Activated naive CD8-positive, alpha-beta T cell treated with anti-CD3 and anti-CD28 coated beads, Interleukin-2, amount 50 U/mL, for 16 hours (primary cell): ENCODE measurements around the gene RARRES2.

ENCODE experiments used
- DNase-seq: peaks from one replicate; pipeline ENCODE4 v3.0.0-alpha.2; 2020; ENCODE audit warnings: low read depth, low spot score

The RARRES2 gene

DNA sequence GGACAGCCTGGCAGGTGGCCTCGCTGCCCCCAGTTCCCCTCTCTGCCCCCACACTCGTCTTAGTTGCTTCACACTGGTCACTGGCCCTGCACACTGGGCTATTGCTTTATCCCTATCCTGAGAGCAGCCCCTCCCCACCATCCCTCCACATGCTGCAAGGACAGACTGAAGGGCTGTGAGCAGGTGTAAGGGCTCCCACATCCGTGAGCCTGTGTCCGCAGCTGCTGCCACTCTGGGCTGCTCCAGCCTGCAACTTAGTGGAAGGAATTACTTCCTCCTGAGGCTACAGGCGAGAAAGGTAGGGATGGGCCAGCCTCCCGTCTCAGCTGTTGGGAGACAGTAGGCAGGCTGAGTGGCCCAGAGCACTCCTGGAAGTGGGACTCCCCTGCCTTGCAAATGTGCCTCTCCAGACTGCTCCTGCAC lies 3.8 kb downstream of the RARRES2 start:
- DNase-seq, result no peak

DNA sequence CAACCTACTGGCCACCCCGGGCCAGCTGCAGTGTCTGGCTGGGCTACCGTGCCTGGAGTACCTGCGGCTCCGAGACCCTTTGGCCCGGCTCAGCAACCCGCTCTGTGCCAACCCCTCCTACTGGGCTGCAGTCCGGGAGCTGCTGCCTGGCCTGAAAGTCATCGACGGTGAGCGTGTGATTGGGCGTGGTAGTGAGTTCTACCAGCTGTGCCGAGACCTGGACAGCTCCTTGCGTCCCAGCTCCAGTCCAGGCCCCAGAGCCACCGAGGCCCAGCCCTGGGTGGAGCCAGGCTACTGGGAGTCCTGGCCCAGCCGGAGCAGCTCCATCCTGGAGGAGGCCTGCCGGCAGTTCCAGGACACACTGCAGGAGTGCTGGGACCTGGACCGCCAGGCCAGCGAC lies 4.2 kb downstream of the RARRES2 start:
- no peak for DNase-seq

DNA sequence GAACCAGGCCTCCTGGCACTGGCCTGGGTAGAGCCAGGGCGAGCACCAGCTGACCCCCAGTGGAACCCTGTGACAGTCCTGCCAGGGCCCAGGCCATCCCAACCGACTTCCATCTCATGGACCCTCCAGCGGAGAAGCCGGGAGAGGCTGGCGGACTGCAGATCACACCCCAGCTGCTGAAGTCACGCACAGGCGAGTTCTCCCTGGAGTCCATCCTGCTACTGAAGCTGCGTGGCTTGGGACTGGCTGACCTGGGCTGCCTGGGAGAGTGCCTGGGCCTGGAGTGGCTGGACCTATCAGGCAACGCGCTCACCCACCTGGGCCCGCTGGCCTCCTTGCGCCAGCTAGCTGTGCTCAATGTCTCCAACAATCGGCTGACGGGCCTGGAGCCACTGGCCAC lies 4.7 kb downstream of the RARRES2 start:
- DNase-seq, result no peak

DNA sequence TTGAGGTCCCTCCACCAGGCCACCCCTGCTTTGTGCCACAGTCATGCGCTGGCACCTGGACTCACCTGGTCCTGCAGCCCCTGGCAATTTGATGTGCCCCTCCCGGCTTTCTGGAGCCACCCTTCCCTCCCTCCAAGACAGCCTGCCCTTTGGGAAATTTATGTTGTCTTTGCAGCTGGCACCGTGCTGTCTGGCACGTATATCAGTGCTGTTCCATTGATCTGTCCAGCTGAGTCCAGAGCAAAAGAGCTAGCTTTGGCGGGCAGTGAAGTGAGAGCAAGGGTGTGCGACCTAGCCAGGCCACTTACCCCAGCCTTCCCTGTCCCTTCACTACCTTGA lies 5.7 kb downstream of the RARRES2 start:
- no peak for DNase-seq

DNA sequence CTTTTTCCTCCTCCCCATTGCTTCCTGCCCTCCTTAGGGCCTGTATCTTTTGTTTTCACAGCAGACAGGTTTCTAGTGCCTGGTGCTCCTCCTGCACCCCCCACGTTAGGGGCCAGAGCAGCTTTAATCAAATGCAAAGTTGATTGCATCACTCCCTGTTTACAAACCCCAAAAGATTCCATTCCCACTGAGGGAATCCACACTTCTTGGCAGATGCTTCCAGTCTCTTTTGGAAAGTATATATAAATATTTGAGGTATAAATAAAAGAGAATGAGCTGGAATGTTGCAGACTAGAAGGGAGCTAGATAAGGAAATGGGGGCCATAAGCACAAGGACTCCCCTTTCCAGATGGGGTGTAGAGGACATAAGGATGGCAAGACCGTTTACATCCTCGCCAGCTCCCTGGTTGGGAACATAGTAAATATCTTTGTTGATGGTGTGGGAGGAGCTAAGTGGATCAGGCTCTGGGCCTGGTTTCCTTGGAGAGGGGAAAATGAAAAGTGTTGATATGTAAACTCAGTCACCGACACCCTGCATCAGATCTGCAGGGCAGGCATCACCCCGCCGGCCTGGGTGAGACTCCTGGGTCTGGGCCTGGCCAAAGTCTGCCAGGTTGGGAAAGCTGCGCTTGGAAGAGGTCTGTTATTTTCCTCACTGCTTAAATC lies 6.2 kb downstream of the RARRES2 start:
- DNase-seq, result no peak

DNA sequence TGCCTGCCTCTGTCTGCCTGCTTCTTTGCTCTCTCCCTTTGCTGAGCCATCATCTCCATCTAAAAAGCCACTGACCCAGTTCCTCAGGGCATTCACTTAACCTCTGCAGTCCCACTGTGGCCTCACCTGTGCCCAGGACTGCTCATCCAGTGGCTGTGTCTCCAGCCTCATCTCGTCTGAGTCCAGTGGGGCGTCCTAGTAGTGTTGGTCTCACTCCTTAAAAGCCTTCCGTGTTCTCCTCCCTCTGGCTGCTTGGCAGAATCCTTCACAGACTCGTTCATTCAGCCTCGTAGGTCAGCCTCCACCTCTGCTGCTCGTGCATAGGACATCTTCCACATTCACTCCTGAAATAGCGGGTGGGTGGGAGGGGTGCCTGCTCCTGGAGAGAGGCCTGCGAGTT lies 7.3 kb downstream of the RARRES2 start:
- no peak for DNase-seq

DNA sequence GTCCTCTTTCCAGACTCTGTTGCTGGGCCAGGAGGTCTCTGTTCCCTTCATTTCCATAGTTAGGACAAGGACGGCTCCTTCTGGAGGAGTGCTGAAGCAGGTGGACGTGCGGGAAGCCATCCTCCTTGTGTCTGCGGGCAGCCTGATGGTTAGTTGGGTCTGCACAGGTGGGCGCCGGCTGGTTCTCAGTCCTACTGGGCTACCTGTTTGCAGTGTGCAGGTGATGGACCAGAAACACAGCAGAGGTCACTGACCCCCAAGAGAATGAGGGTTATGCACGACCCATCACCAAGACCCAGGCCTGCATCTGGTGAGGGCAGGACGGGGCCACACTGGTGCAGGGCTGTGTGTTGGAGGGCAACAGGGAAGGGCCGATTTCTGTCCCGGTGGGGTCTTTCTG lies 7.8 kb downstream of the RARRES2 start:
- no peak for DNase-seq

DNA sequence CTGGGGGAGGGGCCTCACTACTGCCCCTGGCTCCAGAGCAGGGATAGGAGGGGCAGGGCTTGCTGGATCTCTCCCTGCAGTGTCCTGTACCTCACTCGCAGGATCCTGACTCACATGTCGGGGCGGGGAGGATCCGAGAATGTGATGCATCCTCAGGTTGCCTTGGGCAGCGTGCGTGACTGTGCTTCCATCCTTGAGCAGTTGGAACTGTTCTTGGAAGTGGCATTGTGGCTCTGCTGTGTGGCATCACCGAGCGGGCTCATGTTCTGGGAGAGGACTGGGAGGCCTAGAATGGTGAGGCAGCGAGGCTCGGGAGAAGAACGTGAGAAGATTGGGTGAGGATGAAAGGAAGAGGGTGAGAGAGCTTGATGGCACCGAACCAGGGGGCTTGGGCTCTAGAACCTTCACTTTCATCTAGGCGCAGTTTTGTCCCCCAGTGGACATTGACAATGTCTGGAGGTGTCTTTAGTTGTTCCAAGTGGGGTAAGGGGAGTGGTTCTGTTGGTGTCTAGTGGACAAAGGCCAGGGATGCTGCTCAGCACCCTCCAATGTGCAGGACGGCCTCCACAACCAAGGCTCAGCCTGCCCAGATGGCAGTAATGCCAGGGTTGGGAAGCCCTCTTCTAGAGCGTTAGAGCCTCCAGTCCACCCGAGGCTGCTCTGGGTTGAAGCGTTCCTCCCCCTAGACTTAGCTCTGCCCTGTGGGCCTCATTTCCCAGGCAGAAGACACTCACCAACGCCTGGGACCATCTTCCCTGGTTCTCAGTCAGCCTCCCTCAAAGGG lies 8.4 kb downstream of the RARRES2 start:
- no peak for DNase-seq

DNA sequence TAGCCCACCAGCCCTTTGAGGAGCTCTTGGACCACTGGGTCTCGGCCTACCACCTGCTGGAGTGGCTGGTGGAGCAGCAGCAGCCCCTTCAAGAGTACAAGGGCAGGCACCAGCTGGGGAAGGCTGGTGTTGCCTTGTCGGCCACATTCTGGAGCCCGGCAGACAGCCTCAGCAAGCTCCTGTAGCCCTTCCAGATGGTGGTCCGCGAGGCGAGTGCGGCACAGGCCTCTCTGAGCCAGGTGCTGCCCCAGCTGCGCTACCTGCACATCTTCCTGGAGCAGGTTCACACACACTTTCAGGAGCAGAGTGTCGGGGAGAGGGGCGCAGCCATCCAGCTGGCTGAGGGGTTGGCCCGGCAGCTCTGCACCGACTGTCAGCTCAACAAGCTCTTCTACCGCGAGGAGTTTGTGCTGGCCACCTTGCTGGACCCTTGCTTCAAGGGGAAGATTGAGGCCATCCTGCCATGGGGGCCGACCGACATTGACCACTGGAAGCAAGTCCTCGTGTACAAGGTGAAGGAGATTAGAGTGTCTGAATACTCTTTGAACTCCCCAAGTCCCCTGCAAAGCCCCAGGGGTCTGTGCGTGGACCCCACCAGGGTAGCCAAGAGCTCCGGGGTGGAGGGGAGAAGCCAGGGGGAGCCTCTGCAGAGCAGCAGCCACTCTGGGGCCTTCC lies 11.1 kb downstream of the RARRES2 start:
- no peak for DNase-seq

DNA sequence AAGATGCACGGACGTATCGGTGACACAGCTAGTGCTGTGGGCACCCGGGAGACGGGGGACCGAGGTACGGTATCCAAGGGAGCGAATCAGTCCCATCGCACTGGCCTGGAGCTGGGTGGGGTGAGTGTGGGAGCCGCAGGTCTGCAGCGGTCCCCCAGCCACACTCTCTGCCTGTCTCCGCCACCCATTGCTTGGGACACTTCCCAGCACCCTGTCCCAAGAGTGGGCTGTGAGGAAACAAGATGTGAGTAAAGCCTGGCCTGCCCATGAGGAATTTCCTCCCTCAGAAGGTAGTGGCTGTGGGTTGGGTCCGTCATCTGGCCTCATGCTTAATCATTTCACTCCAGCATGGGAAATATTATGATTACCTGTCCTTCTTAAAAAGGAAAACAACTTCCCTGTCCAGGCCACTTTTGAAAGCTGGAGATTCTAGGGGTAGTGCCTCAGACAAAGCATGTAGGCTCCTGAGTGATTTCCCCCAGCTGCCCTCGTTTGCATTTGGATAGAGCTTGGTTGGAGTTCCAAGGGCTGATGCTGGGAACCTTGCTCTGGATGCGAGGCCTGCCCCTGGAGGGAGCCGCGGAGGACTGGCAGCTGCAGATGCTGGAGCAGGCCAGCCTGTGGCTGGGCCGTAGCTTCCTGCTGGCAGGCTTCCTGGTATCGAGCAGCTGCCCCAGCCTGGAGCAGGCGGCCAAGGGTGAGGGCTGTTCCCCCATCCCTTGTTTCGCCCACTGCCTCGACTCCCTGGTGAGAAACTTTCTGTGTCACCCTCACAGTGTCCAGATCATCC lies 11.9 kb downstream of the RARRES2 start:
- no peak for DNase-seq

DNA sequence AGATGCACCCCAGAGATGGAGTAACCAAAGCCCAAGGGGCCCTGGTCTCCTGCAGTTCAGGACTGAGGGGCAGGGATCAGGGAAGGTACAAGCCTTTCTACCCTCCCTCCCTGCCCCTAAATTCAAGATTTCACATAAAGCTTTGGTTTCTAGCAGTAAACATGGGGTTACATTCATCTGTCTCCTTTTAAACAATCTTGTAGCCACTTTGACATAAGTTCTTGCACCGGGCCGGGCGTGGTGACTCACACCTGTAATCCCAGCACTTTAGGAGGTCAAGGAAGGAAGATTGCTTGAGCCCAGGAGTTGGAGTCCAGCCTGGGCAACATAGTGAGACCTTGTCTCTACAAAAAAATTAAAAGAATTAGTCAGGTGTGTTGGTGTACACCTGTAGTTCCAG lies 14.1 kb downstream of the RARRES2 start:
- DNase-seq, result no peak

DNA sequence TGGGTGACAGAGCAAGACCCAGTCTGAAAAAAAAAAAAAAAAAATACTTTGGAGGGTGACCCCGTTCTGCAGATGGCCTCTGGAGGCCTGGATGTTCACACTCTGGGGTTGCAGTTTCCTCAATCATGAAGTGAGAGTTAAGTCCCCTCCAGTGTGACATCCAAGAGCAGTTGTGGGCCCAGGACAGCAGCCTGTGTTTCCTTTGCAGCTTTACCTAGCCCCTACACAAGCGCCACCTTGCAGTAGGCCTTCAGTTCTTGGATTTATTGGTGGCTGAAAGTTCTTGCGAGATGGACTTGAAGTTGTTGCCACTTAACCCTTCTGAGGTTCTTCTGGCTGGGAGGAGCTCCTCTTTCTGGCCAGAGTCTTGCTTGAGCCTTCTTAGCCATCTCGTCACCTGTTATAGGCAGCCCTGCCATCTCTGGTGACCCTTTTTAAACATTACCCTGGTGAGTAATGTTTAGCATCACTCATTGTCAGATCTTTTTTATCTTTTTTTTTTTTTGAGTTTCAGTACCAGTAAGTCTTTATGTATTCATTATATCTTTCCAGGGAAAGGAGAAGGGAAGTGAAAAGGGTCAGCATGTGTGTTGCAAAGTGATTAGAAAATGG lies 14.7 kb downstream of the RARRES2 start:
- DNase-seq, result no peak

DNA sequence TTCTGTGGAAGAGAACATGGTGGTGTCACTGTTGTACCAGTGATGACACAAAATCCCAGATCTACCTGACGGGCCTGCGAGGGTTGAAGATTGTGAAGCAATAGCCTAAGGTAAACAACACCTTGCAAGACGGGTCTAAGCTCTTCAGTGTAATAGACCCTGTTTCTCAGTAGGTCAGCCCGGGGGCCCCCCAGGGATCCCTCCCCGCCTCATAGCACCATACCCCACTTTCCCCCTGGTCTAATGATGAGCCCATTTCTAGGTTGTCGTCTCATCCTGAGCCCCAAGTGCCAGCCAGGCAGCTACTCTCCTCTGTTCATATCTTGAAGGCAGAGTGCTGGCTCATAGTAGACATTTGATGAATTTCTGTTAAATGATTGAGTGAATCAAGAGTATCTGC lies 15.5 kb downstream of the RARRES2 start:
- no peak for DNase-seq

DNA sequence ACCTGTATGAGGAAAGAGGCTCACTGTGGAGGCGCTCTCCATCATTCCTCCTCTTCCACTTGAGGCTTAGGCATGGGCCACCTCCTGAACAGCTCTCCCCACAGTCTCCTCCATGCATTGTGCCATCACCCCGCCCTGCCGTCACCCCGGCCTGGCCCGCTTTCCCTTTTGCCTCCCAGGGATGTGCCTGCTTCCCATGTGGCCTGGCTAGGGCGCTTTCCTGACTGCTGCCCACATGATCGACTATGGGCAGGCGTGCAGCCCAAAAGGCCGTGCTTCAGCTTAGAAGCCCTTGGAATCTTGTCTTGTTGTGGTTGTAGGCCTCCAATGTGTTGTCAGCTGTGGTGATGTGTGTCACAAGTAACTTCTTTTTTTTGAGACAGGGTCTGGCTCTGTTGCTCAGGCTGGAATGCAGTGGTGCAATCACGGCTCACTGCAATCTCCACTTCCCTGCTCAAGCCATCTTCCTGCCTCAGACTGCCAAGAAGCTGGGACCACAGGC lies 16.3 kb downstream of the RARRES2 start:
- no peak for DNase-seq

DNA sequence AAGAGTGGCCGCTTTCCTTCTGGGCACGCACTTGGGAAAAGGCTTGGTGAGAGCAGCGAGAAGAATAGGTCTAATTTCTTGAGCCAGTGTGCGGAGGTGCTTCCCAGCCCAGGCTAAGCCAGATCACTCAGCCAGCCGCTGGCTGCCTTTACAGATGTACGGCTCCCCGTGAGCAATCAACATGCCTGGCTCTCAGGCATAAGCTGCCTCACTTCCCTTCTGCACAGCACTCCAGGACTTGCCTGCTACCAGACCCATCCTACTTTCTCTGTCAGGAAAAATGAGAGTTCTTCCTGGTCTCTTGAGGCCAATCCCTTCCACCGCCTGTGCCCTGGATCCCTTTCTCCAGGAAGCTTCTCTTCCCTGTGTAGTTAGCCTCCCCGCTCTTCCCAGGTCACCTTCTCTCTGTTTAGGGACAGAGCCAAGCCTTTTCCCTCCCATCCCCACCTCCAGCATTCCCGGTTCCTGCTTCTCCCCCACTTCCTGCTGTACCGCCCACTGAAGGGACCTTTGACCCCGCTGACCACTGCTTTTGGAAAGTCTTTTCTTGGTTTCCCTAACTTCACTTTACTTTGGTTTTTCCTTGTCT lies 17.0 kb downstream of the RARRES2 start:
- DNase-seq, result no peak

DNA sequence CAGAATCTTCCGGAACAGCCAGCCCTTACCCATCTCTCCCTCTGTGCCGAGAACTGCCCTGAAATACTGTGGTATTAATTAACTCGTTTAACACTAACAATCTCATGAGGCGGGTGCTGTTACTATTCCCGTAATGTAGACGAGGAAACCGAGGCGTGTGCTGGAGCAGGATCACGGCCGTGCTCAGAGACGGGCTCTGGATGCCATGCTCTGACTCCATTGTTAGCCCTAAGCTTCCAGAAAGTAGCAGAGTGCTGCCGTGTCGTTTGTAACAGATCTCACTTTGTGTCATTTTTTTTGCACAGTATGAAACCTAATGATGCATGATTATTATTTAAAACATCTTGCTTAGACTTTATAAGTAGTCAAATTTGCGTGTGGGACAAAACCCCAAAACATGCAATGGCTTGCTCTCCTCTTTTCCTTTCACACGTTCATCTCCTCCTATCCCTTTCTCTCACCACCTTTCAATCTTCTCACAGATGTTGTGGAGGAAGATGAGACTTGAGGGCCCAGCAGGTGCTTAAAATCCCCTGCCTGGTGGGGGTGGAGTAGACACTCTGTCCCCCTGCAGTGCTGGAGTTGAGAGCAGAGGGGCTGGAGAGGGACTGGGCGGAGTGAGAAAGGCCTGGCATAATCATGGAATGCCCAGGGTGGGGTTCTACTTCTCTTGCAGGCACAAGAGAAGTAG lies 17.6 kb downstream of the RARRES2 start:
- DNase-seq, result no peak

DNA sequence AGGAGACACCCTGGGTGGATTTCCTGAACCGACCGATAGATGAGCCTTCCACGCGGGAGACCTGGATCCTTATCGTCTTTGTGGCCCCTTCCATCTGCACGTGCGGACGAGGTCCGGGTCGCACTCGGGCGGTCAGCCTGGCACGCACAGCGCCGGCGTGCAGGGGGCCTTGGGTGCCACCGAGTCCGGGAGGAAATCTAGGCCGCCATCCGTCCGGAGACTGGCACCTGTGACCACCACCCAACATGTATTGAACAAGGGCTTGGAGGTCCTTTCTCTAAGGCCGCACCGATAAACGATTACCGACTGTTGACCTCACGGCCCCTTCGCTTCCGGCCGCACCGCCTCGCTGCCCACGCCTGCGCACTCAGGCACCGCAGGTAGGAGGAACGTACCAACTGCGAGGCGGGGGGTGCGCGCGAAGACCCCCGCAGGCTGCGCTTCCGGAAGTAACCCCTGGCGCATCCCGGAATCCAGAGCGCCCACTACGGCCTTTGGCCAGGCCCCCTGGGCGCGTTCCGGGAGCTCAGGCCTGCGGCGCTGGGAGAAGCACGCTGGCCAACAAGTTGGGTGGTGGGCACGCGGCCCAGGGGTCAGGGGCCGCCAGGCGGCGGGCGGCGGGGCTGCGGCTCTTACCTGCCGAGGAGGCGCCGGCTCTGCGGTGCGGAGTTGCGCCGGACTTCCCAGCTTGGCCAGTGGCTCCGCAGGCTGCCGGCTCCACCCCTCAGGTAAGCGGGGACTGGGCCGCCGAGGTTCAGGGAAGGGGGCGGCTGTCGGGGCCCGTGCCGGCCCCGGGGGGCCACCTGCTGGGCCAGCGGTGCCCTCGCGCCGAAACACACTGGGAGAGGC lies 18.4 kb downstream of the RARRES2 start, which contains the start of the genes ACTR3C and LRRC61:
Gene ACTR3C (minus strand): TSS at position 713 of the 849 bp plus-strand sequence. CDS start 28,249 bp downstream, outside the sequence.
Gene LRRC61 (plus strand): TSS at position 523 of the 849 bp plus-strand sequence. CDS start 13,507 bp downstream, outside the sequence.
- peak; percentile 36 for DNase-seq

DNA sequence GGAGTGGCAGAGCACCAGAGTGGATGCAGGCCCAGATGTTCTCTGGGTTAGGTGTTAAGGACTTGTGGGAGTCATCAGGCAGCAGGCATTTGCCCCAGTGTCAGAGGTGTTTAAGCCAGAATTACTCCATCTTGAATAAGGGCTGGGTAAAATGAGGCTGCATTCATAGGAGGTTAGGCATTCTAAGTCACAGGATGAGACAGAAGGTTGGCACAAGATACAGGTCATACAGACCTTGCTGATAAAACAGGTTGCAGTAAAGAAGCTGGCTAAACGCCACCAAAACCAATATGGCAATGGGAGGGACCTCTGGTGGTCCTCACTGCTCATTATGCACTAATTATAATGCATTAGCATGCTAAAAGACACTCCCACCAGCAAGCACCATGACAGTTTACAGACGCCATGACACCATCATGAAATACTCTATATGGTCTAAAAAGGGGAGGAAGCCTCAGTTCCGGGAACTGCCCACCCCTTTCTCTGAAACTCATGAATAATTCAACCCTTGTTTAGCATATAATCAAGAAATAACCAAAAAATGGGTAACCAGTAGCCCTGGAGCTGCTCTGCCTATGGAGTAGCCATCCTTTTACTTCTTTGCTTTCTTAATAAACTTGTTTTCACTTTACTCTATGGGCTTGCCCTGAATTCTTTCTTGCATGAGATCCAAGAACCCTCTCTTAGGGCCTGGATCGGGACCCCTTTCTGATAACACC lies 19.2 kb downstream of the RARRES2 start:
- DNase-seq, result peak; percentile 35

DNA sequence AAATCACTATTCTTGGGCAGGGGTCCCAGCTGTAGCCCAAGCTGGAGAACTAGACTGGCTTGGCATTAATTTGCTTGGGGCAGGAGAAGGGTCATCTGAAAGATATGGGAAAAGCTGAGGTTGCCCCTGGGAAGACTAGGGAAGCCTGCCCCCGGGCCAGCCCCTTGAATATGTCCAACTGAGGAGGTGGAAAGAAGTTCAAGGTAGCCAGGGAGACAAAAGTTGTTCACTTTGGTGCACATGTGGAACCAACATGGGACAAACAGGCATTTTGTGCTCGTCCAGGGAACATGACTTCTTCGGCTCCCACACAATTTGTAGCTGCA lies 19.7 kb downstream of the RARRES2 start:
- no peak for DNase-seq
